Measurements from ENCODE around the gene LPP. TPM values are rescaled to one million over a fixed set of nuclear protein-coding genes. Genes with fewer than 3 reads are reported as not detected.

Gene LPP
- total RNA-seq, 1 experiment from 2014 or later, result 120 TPM

DNA sequence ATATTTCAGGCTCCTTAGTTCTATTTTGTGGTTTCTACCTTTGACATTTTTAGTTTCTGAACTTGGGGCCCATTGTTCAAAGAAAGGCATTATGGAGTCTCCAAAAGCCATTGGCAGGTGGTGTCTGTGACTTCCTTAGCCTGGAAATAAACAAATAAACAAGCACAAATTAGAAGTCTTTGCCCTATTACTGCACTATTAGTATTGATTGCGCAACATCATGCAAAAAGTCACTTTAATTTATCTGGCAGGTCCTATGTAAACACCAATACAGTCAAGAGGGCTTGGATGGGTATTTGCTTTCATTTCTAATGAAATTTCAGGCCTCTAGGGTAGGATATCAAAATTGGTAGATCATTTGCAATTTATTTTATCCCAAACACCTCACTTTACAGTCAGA, 85.6 kb downstream of the LPP start:
- Mint-ChIP-seq H3K27me3 (ENCODE audit: insufficient read depth, unreplicated experiment) (no peaks in the 10 kb centered on the region), H3K27ac (ENCODE audit: unreplicated experiment) (no peak overlapping the region)
- POLR2A ChIA-PET, result no interaction called here

DNA sequence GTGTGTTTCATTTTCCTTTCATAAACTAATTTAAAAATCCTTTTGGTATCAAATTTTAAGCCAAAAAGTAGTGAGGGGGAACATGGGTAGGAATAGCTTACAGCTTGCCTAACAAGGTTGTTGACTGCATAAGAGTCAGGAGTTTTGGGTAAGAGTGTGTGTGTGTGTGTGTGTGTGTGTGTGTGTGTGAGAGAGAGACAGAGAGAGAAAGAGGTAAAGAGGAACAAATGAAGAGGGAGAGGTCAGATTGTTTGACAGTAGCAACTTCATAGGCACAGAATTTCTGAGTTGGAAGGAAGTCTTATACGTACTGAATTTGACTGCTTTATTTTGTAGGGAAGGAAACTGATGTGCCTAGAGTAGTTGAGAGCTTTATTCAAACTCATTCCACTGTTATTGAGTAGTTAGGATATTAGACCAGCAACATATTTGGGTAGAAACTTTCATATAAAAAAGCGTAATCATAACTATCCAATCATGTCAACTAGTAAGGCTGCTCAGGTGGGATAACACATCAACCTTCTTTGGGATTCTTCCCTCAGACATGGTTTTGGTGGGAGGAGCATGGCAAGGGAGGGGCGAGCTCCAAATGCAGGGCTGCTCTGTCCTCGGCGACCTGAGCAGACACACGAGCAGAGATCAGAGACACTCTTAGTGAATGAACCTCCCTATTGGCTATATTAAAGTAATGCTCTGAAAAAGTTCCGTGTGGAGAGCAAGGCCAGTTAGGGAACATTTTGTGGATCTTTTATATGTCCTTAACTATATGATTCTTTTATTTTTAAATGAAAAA, 86.4 kb downstream of the LPP start:
- CTCF ChIA-PET, result no interaction called here
- Mint-ChIP-seq H3K4me3 (ENCODE audit: unreplicated experiment) (no peak overlapping the region), H3K27ac (ENCODE audit: unreplicated experiment) (peak overlapping the region; percentile 1), H3K27me3 (ENCODE audit: insufficient read depth, unreplicated experiment) (no peaks in the 10 kb centered on the region), H3K4me1 (ENCODE audit: low read depth, unreplicated experiment) (peaks cover 31% of the 10 kb centered on the region), H3K36me3 (ENCODE audit: insufficient read depth, unreplicated experiment) (peaks cover 8% of the 10 kb centered on the region), H3K9me3 (ENCODE audit: unreplicated experiment) (no peaks in the 10 kb centered on the region)
- Histone ChIP-seq H3K9me3 (no peaks in the 10 kb centered on the region), H3K4me1 (peaks cover 26% of the 10 kb centered on the region), H3K36me3 (ENCODE audit: control insufficient read depth, insufficient read depth, low read length) (no peaks in the 10 kb centered on the region), H3K4me3 (ENCODE audit: low read depth, low read length) (no peak overlapping the region), H3K27me3 (replicated peaks; ENCODE audit: control insufficient read depth, insufficient read depth, low read length) (no peaks in the 10 kb centered on the region)
- TF ChIP-seq, protein P1, sequence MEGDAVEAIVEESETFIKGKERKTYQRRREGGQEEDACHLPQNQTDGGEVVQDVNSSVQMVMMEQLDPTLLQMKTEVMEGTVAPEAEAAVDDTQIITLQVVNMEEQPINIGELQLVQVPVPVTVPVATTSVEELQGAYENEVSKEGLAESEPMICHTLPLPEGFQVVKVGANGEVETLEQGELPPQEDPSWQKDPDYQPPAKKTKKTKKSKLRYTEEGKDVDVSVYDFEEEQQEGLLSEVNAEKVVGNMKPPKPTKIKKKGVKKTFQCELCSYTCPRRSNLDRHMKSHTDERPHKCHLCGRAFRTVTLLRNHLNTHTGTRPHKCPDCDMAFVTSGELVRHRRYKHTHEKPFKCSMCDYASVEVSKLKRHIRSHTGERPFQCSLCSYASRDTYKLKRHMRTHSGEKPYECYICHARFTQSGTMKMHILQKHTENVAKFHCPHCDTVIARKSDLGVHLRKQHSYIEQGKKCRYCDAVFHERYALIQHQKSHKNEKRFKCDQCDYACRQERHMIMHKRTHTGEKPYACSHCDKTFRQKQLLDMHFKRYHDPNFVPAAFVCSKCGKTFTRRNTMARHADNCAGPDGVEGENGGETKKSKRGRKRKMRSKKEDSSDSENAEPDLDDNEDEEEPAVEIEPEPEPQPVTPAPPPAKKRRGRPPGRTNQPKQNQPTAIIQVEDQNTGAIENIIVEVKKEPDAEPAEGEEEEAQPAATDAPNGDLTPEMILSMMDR (IDR thresholded peaks at IDR 0.05; ENCODE audit: insufficient read depth in 1 of 2, low read depth in 1 of 2, low read length in 1 of 2, severe bottlenecking in 1 of 2, unreplicated experiment in 1 of 2), result no peak
- POLR2A ChIA-PET, result no interaction called here
- BruUV-seq (replicated peaks), result no TSS peak
- intact Hi-C loops (cut with micrococcal nuclease; ENCODE audit: unreplicated experiment), result no loop called here
- no peak for DNase-seq

More for the DNA sequence above, 85.6 kb downstream of the LPP start:
- H3K9me3 Mint-ChIP-seq (ENCODE audit: unreplicated experiment), result peaks cover 8% of the 10 kb centered on the region
- no peak overlapping the region for H3K4me3 Mint-ChIP-seq (ENCODE audit: unreplicated experiment)
- Histone ChIP-seq H3K4me1 (peaks cover 25% of the 10 kb centered on the region), H3K9me3 (no peaks in the 10 kb centered on the region), H3K36me3 (ENCODE audit: control insufficient read depth, insufficient read depth, low read length) (no peaks in the 10 kb centered on the region), H3K4me3 (ENCODE audit: low read depth, low read length) (no peak overlapping the region), H3K27me3 (replicated peaks; ENCODE audit: control insufficient read depth, insufficient read depth, low read length) (no peaks in the 10 kb centered on the region)
- intact Hi-C loops (cut with micrococcal nuclease; ENCODE audit: unreplicated experiment), result no loop called here
- TF ChIP-seq, protein P1 (IDR thresholded peaks at IDR 0.05; ENCODE audit: insufficient read depth in 1 of 2, low read depth in 1 of 2, low read length in 1 of 2, severe bottlenecking in 1 of 2, unreplicated experiment in 1 of 2), result no peak
- CTCF ChIA-PET, result no interaction called here
- DNase-seq, result no peak
- H3K4me1 Mint-ChIP-seq (ENCODE audit: low read depth, unreplicated experiment), result peaks cover 36% of the 10 kb centered on the region
- no TSS peak for BruUV-seq (replicated peaks)
- peaks cover 16% of the 10 kb centered on the region for H3K36me3 Mint-ChIP-seq (ENCODE audit: insufficient read depth, unreplicated experiment)

DNA sequence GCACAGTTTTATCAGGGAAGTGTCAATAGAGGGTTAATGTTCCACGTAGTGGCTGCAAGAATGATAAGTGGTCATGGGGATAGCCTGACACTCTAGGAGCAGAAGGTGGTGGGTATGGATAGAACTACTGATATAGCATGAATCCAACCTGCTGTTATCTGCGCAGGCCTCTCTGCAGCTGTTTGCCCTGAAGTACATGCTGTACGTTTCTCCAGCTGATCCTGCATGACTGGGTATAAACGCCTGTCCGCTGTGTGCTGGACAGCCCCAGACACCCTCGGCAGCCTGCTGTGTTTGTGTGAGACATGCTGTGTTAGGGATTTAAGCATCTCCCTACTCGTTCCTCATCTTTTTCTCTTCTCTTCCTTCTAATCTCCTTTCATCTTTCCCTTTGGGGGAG, 87.1 kb downstream of the LPP start:
- TF ChIP-seq, protein P1 (IDR thresholded peaks at IDR 0.05; ENCODE audit: insufficient read depth in 1 of 2, low read depth in 1 of 2, low read length in 1 of 2, severe bottlenecking in 1 of 2, unreplicated experiment in 1 of 2), result no peak
- POLR2A ChIA-PET, result no interaction called here
- peaks cover 10% of the 10 kb centered on the region for H3K36me3 Mint-ChIP-seq (ENCODE audit: insufficient read depth, unreplicated experiment)
- intact Hi-C loops (cut with micrococcal nuclease; ENCODE audit: unreplicated experiment), result no loop called here
- H3K4me1 Mint-ChIP-seq (ENCODE audit: low read depth, unreplicated experiment), result peaks cover 30% of the 10 kb centered on the region
- H3K4me1 ChIP-seq, result peaks cover 21% of the 10 kb centered on the region
- CTCF ChIA-PET, result no interaction called here
- no TSS peak for BruUV-seq (replicated peaks)
- no peaks in the 10 kb centered on the region for H3K27me3 Mint-ChIP-seq (ENCODE audit: insufficient read depth, unreplicated experiment)
- no peak overlapping the region for H3K4me3 Mint-ChIP-seq (ENCODE audit: unreplicated experiment)
- H3K36me3 ChIP-seq (ENCODE audit: control insufficient read depth, insufficient read depth, low read length), result no peaks in the 10 kb centered on the region
- no peak overlapping the region for H3K4me3 ChIP-seq (ENCODE audit: low read depth, low read length)
- DNase-seq, result no peak
- no peaks in the 10 kb centered on the region for H3K27me3 ChIP-seq (replicated peaks; ENCODE audit: control insufficient read depth, insufficient read depth, low read length)
- H3K27ac Mint-ChIP-seq (ENCODE audit: unreplicated experiment), result no peak overlapping the region
- no peaks in the 10 kb centered on the region for H3K9me3 Mint-ChIP-seq (ENCODE audit: unreplicated experiment)
- no peaks in the 10 kb centered on the region for H3K9me3 ChIP-seq

All from Caco-2 (cell line).